Measurements from ENCODE around the gene SLC9A9.

The SLC9A9 gene

DNA sequence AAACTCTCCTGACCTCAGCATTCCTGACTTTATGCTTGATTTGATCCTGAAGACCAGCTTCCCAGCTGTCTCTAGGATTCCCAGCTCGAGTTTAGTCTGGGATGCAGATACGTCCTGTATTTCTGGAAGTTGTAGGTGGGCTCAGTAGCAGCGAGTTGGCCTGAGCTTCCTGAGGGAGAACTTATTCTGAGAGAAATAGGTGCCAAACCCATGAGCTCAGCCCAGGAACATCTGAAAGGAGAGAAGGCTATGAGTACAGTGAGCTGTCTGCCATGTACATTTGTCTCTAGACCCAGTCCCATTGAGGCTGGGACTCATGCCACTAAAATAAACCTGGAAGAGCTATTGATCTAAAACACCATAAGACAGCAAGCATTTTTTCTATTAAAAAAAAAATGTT lies 36.6 kb upstream of the SLC9A9 start:
- no peak for ATAC-seq

DNA sequence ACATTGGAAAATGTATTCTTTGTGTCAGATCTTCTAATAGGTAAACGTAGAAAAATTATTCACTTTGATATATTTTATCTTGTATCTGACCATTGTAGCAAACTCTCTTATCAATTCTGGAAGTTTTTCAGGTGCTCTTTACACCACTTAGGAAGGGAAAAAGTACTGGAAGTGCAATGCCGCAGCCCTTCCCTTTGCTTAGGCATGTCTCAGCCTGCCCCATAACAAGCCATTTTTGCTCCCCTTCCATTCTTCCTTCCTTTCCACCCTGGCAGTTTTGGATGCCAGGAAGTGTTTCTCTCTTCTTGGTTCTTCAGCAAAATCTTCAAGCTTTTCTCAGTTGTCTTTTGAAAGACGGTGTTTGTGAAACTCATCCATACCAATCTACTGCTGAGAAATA lies 34.9 kb upstream of the SLC9A9 start:
- ATAC-seq = no peak
- TF ChIP-seq RARB (CRISPR knock-in tag; IDR thresholded peaks at IDR 0.05) = no peak
- TF ChIP-seq PPARA (CRISPR knock-in tag; IDR thresholded peaks at IDR 0.05; ENCODE audit: borderline replicate concordance) = no peak
- TF ChIP-seq TOX (CRISPR knock-in tag; IDR thresholded peaks at IDR 0.05; ENCODE audit: borderline replicate concordance) = no peak
- TF ChIP-seq, protein P1, sequence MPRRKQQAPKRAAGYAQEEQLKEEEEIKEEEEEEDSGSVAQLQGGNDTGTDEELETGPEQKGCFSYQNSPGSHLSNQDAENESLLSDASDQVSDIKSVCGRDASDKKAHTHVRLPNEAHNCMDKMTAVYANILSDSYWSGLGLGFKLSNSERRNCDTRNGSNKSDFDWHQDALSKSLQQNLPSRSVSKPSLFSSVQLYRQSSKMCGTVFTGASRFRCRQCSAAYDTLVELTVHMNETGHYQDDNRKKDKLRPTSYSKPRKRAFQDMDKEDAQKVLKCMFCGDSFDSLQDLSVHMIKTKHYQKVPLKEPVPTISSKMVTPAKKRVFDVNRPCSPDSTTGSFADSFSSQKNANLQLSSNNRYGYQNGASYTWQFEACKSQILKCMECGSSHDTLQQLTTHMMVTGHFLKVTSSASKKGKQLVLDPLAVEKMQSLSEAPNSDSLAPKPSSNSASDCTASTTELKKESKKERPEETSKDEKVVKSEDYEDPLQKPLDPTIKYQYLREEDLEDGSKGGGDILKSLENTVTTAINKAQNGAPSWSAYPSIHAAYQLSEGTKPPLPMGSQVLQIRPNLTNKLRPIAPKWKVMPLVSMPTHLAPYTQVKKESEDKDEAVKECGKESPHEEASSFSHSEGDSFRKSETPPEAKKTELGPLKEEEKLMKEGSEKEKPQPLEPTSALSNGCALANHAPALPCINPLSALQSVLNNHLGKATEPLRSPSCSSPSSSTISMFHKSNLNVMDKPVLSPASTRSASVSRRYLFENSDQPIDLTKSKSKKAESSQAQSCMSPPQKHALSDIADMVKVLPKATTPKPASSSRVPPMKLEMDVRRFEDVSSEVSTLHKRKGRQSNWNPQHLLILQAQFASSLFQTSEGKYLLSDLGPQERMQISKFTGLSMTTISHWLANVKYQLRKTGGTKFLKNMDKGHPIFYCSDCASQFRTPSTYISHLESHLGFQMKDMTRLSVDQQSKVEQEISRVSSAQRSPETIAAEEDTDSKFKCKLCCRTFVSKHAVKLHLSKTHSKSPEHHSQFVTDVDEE (CRISPR knock-in tag; IDR thresholded peaks at IDR 0.05) = no peak
- TF ChIP-seq ARNTL (CRISPR knock-in tag; IDR thresholded peaks at IDR 0.05; ENCODE audit: borderline replicate concordance, low read depth) = no peak
- TF ChIP-seq, protein P2, sequence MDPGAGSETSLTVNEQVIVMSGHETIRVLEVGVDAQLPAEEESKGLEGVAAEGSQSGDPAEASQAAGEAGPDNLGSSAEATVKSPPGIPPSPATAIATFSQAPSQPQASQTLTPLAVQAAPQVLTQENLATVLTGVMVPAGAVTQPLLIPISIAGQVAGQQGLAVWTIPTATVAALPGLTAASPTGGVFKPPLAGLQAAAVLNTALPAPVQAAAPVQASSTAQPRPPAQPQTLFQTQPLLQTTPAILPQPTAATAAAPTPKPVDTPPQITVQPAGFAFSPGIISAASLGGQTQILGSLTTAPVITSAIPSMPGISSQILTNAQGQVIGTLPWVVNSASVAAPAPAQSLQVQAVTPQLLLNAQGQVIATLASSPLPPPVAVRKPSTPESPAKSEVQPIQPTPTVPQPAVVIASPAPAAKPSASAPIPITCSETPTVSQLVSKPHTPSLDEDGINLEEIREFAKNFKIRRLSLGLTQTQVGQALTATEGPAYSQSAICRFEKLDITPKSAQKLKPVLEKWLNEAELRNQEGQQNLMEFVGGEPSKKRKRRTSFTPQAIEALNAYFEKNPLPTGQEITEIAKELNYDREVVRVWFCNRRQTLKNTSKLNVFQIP (CRISPR knock-in tag; IDR thresholded peaks at IDR 0.05; ENCODE audit: borderline replicate concordance, low read depth) = no peak
- TF ChIP-seq ZFP3 (CRISPR knock-in tag; IDR thresholded peaks at IDR 0.05) = no peak
- TF ChIP-seq GLIS3 (CRISPR knock-in tag; IDR thresholded peaks at IDR 0.05) = no peak
- TF ChIP-seq ZNF8 (CRISPR knock-in tag; IDR thresholded peaks at IDR 0.05) = no peak
- TF ChIP-seq ISL1 (CRISPR knock-in tag; IDR thresholded peaks at IDR 0.05) = no peak
- no peak for TF ChIP-seq TCF4 (CRISPR knock-in tag; IDR thresholded peaks at IDR 0.05; ENCODE audit: borderline replicate concordance)
- no peak for TF ChIP-seq ZC3H10 (CRISPR knock-in tag; IDR thresholded peaks at IDR 0.05)
- no peak for TF ChIP-seq OSR1 (CRISPR knock-in tag; IDR thresholded peaks at IDR 0.05)
- no peak for TF ChIP-seq BACH2 (CRISPR knock-in tag; IDR thresholded peaks at IDR 0.05; ENCODE audit: borderline replicate concordance)
- TF ChIP-seq ESRRG (CRISPR knock-in tag; IDR thresholded peaks at IDR 0.05) = no peak
- no peak for TF ChIP-seq ZNF70 (CRISPR knock-in tag; IDR thresholded peaks at IDR 0.05)
- TF ChIP-seq ZFP30 (CRISPR knock-in tag; IDR thresholded peaks at IDR 0.05) = no peak
- no peak for TF ChIP-seq SNAI2 (CRISPR knock-in tag; IDR thresholded peaks at IDR 0.05)

More for the DNA sequence above, 36.6 kb upstream of the SLC9A9 start:
- TF ChIP-seq CSDC2 (CRISPR knock-in tag; IDR thresholded peaks at IDR 0.05) (no peak), ESRRG (CRISPR knock-in tag; IDR thresholded peaks at IDR 0.05) (no peak), ISL1 (CRISPR knock-in tag; IDR thresholded peaks at IDR 0.05) (no peak), TCF4 (CRISPR knock-in tag; IDR thresholded peaks at IDR 0.05; ENCODE audit: borderline replicate concordance) (no peak), SNAI2 (CRISPR knock-in tag; IDR thresholded peaks at IDR 0.05) (no peak), ZC3H10 (CRISPR knock-in tag; IDR thresholded peaks at IDR 0.05) (no peak)
- TF ChIP-seq, protein P3, sequence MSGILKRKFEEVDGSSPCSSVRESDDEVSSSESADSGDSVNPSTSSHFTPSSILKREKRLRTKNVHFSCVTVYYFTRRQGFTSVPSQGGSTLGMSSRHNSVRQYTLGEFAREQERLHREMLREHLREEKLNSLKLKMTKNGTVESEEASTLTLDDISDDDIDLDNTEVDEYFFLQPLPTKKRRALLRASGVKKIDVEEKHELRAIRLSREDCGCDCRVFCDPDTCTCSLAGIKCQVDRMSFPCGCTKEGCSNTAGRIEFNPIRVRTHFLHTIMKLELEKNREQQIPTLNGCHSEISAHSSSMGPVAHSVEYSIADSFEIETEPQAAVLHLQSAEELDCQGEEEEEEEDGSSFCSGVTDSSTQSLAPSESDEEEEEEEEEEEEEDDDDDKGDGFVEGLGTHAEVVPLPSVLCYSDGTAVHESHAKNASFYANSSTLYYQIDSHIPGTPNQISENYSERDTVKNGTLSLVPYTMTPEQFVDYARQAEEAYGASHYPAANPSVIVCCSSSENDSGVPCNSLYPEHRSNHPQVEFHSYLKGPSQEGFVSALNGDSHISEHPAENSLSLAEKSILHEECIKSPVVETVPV (CRISPR knock-in tag; IDR thresholded peaks at IDR 0.05) = no peak
- TF ChIP-seq, protein P2 (CRISPR knock-in tag; IDR thresholded peaks at IDR 0.05; ENCODE audit: borderline replicate concordance, low read depth) = no peak

DNA sequence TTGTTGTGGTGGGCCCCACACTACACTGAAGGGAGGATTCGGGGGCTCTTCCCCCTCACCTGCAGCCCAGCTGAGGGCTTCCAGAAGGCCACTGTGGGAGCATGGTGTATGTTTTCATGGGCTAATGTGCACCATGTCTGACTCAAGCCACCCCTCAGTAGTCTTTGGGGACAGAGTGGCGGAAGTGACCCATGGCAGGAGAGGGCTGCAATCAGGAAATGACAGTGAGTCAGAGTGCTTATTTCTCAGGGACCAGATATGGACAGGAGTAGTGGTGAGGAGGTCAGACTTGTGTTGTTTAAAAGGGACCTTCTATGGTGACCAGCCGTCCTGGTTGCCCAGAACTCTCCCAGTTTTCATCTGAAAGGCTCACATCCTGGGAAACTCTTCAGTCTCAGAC lies 32.8 kb upstream of the SLC9A9 start:
- TF ChIP-seq ISL1 (CRISPR knock-in tag; IDR thresholded peaks at IDR 0.05) (no peak), PPARA (CRISPR knock-in tag; IDR thresholded peaks at IDR 0.05; ENCODE audit: borderline replicate concordance) (no peak), ZC3H10 (CRISPR knock-in tag; IDR thresholded peaks at IDR 0.05) (no peak), GLIS3 (CRISPR knock-in tag; IDR thresholded peaks at IDR 0.05) (no peak)
- TF ChIP-seq, protein P3 (CRISPR knock-in tag; IDR thresholded peaks at IDR 0.05) = no peak
- TF ChIP-seq, protein P2 (CRISPR knock-in tag; IDR thresholded peaks at IDR 0.05; ENCODE audit: borderline replicate concordance, low read depth) = no peak
- no peak for ATAC-seq
